Measurements from ENCODE around the gene EXD3.
"Not testable (repeated sequence)": the region's sequence is repeated elsewhere in the genome, so short reads cannot be mapped to it uniquely, and the experiment has no call there.

EXD3 gene

GRCh38 chr9:137390553-137391410 lies 32.2 kb downstream of the EXD3 start:
- Histone ChIP-seq H3K27me3 (replicated peaks; ENCODE audit: control insufficient read depth, insufficient read depth, low read length) (no peaks in the 10 kb centered on the region), H3K9ac (ENCODE audit: low read length) (no peak overlapping the region), H3K36me3 (ENCODE audit: control insufficient read depth, insufficient read depth, low read length, severe bottlenecking) (no peaks in the 10 kb centered on the region), H3K4me1 (ENCODE audit: control insufficient read depth, insufficient read depth, low read length) (no peaks in the 10 kb centered on the region), H3K9me3 (ENCODE audit: control insufficient read depth, low read length) (no peaks in the 10 kb centered on the region), H3K4me3 (ENCODE audit: low read length) (no peak overlapping the region)
- no peak for DNase-seq (ENCODE audit: low read depth)

- no peaks in the 10 kb centered on the region for H3K9me3 ChIP-seq (ENCODE audit: control insufficient read depth, low read length)
- H3K36me3 ChIP-seq (ENCODE audit: control insufficient read depth, insufficient read depth, low read length, severe bottlenecking), result no peaks in the 10 kb centered on the region
- no peak overlapping the region for H3K9ac ChIP-seq (ENCODE audit: low read length)
- no peaks in the 10 kb centered on the region for H3K27me3 ChIP-seq (replicated peaks; ENCODE audit: control insufficient read depth, insufficient read depth, low read length)
- H3K4me1 ChIP-seq (ENCODE audit: control insufficient read depth, insufficient read depth, low read length), result no peaks in the 10 kb centered on the region
- no peak overlapping the region for H3K4me3 ChIP-seq (ENCODE audit: low read length)
- no peak for DNase-seq (ENCODE audit: low read depth)
These were observed 33.6 kb downstream of the EXD3 start for GRCh38 chr9:137389428-137389746.

GRCh38 chr9:137388589-137389427 lies 34.2 kb downstream of the EXD3 start:
- Histone ChIP-seq H3K9ac (ENCODE audit: low read length) (no peak overlapping the region), H3K9me3 (ENCODE audit: control insufficient read depth, low read length) (no peaks in the 10 kb centered on the region)

GRCh38 chr9:137387891-137388560 lies 34.9 kb downstream of the EXD3 start:
- no peak for DNase-seq (ENCODE audit: low read depth)
- H3K9ac ChIP-seq (ENCODE audit: low read length), result no peak overlapping the region
- no peaks in the 10 kb centered on the region for H3K36me3 ChIP-seq (ENCODE audit: control insufficient read depth, insufficient read depth, low read length, severe bottlenecking)
- no peaks in the 10 kb centered on the region for H3K9me3 ChIP-seq (ENCODE audit: control insufficient read depth, low read length)
- no peak overlapping the region for H3K4me3 ChIP-seq (ENCODE audit: low read length)
- H3K27me3 ChIP-seq (replicated peaks; ENCODE audit: control insufficient read depth, insufficient read depth, low read length), result no peaks in the 10 kb centered on the region
- no peaks in the 10 kb centered on the region for H3K4me1 ChIP-seq (ENCODE audit: control insufficient read depth, insufficient read depth, low read length)

More at GRCh38 chr9:137388589-137389427, 34.2 kb downstream of the EXD3 start:
- Histone ChIP-seq H3K4me1 (ENCODE audit: control insufficient read depth, insufficient read depth, low read length) (no peaks in the 10 kb centered on the region), H3K36me3 (ENCODE audit: control insufficient read depth, insufficient read depth, low read length, severe bottlenecking) (no peaks in the 10 kb centered on the region), H3K27me3 (replicated peaks; ENCODE audit: control insufficient read depth, insufficient read depth, low read length) (no peaks in the 10 kb centered on the region), H3K4me3 (ENCODE audit: low read length) (no peak overlapping the region)
- no peak for DNase-seq (ENCODE audit: low read depth)

- H3K4me1 ChIP-seq (ENCODE audit: control insufficient read depth, insufficient read depth, low read length), result no peaks in the 10 kb centered on the region
- H3K9me3 ChIP-seq (ENCODE audit: control insufficient read depth, low read length), result no peaks in the 10 kb centered on the region
- no peak overlapping the region for H3K4me3 ChIP-seq (ENCODE audit: low read length)
- no peak overlapping the region for H3K9ac ChIP-seq (ENCODE audit: low read length)
- H3K27me3 ChIP-seq (replicated peaks; ENCODE audit: control insufficient read depth, insufficient read depth, low read length), result no peaks in the 10 kb centered on the region
- DNase-seq (ENCODE audit: low read depth), result no peak
- H3K36me3 ChIP-seq (ENCODE audit: control insufficient read depth, insufficient read depth, low read length, severe bottlenecking), result no peaks in the 10 kb centered on the region
These were observed 35.7 kb downstream of the EXD3 start for GRCh38 chr9:137387114-137387890.

GRCh38 chr9:137386507-137387113 lies 36.4 kb downstream of the EXD3 start:
- not testable (repeated sequence) for H3K27me3 ChIP-seq (replicated peaks; ENCODE audit: control insufficient read depth, insufficient read depth, low read length); H3K36me3 ChIP-seq (ENCODE audit: control insufficient read depth, insufficient read depth, low read length, severe bottlenecking); H3K4me3 ChIP-seq (ENCODE audit: low read length); DNase-seq (ENCODE audit: low read depth); H3K4me1 ChIP-seq (ENCODE audit: control insufficient read depth, insufficient read depth, low read length); H3K9ac ChIP-seq (ENCODE audit: low read length); H3K9me3 ChIP-seq (ENCODE audit: control insufficient read depth, low read length)

- no peaks in the 10 kb centered on the region for H3K9me3 ChIP-seq (ENCODE audit: control insufficient read depth, low read length)
- H3K27me3 ChIP-seq (replicated peaks; ENCODE audit: control insufficient read depth, insufficient read depth, low read length), result no peaks in the 10 kb centered on the region
- H3K9ac ChIP-seq (ENCODE audit: low read length), result no peak overlapping the region
- no peak for DNase-seq (ENCODE audit: low read depth)
- H3K4me3 ChIP-seq (ENCODE audit: low read length), result no peak overlapping the region
- no peaks in the 10 kb centered on the region for H3K36me3 ChIP-seq (ENCODE audit: control insufficient read depth, insufficient read depth, low read length, severe bottlenecking)
- no peaks in the 10 kb centered on the region for H3K4me1 ChIP-seq (ENCODE audit: control insufficient read depth, insufficient read depth, low read length)
These were observed 37.8 kb downstream of the EXD3 start for GRCh38 chr9:137385061-137385655.

- Histone ChIP-seq H3K9me3 (ENCODE audit: control insufficient read depth, low read length) (no peaks in the 10 kb centered on the region), H3K27me3 (replicated peaks; ENCODE audit: control insufficient read depth, insufficient read depth, low read length) (no peaks in the 10 kb centered on the region), H3K4me1 (ENCODE audit: control insufficient read depth, insufficient read depth, low read length) (no peaks in the 10 kb centered on the region), H3K36me3 (ENCODE audit: control insufficient read depth, insufficient read depth, low read length, severe bottlenecking) (no peaks in the 10 kb centered on the region), H3K4me3 (ENCODE audit: low read length) (no peak overlapping the region), H3K9ac (ENCODE audit: low read length) (no peak overlapping the region)
- no peak for DNase-seq (ENCODE audit: low read depth)
These were observed 38.9 kb downstream of the EXD3 start for GRCh38 chr9:137383784-137384756.

- Histone ChIP-seq H3K36me3 (ENCODE audit: control insufficient read depth, insufficient read depth, low read length, severe bottlenecking) (no peaks in the 10 kb centered on the region), H3K9ac (ENCODE audit: low read length) (no peak overlapping the region), H3K9me3 (ENCODE audit: control insufficient read depth, low read length) (no peaks in the 10 kb centered on the region), H3K4me1 (ENCODE audit: control insufficient read depth, insufficient read depth, low read length) (no peaks in the 10 kb centered on the region), H3K4me3 (ENCODE audit: low read length) (no peak overlapping the region), H3K27me3 (replicated peaks; ENCODE audit: control insufficient read depth, insufficient read depth, low read length) (no peaks in the 10 kb centered on the region)
- DNase-seq (ENCODE audit: low read depth), result no peak
These were observed 39.7 kb downstream of the EXD3 start for GRCh38 chr9:137383081-137383783.

Measured in adipocyte (in vitro differentiated cells).